ENCODE results near the gene TGIF2. TPM values are rescaled to one million over a fixed set of nuclear protein-coding genes. Genes with fewer than 3 reads are reported as not detected.

Gene TGIF2
- total and polyA plus RNA-seq, 2 of the 13 experiments (the other 11 are each of a cell fraction or from before 2014, with no cell fraction given), result 41.3 to 53.9 TPM

- TF ChIP-seq NFKB2 (CRISPR knock-in tag; IDR thresholded peaks at IDR 0.05; ENCODE audit: borderline replicate concordance) (no peak), ZNF614 (CRISPR knock-in tag; IDR thresholded peaks at IDR 0.05; ENCODE audit: borderline replicate concordance) (no peak), SP2 (CRISPR knock-in tag; IDR thresholded peaks at IDR 0.05) (no peak), SCMH1 (CRISPR knock-in tag; IDR thresholded peaks at IDR 0.05; ENCODE audit: borderline replicate concordance) (no peak), TCF7 (IDR thresholded peaks at IDR 0.05; ENCODE audit: low read depth) (no peak), CREB1 (IDR thresholded peaks at IDR 0.05) (peak; percentile 49; the same call in 1 of the 2 replicates), CREB1 (CRISPR knock-in tag; IDR thresholded peaks at IDR 0.05) (no peak), HDAC2 (CRISPR knock-in tag; IDR thresholded peaks at IDR 0.05) (no peak), JUNB (CRISPR knock-in tag; IDR thresholded peaks at IDR 0.05; ENCODE audit: borderline replicate concordance) (no peak), ZNF644 (CRISPR knock-in tag; IDR thresholded peaks at IDR 0.05; ENCODE audit: low read depth) (no peak), ZSCAN9 (CRISPR knock-in tag; IDR thresholded peaks at IDR 0.05; ENCODE audit: borderline replicate concordance) (no peak), HMGA1 (CRISPR knock-in tag; conservative IDR thresholded peaks at IDR 0.05) (no peak), RBFOX2 (IDR thresholded peaks at IDR 0.05; ENCODE audit: low read depth, low read length) (peak; percentile 25; the same call in 1 of the 2 replicates), KAT8 (CRISPR knock-in tag; IDR thresholded peaks at IDR 0.05) (no peak), ATF7 (IDR thresholded peaks at IDR 0.05) (peak; percentile 87), ATF7 (CRISPR knock-in tag; IDR thresholded peaks at IDR 0.05) (no peak), ZFP1 (CRISPR knock-in tag; IDR thresholded peaks at IDR 0.05) (no peak), MTA1 (CRISPR knock-in tag; IDR thresholded peaks at IDR 0.05; ENCODE audit: borderline replicate concordance) (no peak), ZNF468 (CRISPR knock-in tag; IDR thresholded peaks at IDR 0.05) (no peak), ZNF263 (CRISPR knock-in tag; IDR thresholded peaks at IDR 0.05) (no peak), HOXA7 (CRISPR knock-in tag; IDR thresholded peaks at IDR 0.05) (no peak)
- TF ChIP-seq, protein P1, sequence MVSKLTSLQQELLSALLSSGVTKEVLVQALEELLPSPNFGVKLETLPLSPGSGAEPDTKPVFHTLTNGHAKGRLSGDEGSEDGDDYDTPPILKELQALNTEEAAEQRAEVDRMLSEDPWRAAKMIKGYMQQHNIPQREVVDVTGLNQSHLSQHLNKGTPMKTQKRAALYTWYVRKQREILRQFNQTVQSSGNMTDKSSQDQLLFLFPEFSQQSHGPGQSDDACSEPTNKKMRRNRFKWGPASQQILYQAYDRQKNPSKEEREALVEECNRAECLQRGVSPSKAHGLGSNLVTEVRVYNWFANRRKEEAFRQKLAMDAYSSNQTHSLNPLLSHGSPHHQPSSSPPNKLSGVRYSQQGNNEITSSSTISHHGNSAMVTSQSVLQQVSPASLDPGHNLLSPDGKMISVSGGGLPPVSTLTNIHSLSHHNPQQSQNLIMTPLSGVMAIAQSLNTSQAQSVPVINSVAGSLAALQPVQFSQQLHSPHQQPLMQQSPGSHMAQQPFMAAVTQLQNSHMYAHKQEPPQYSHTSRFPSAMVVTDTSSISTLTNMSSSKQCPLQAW (CRISPR knock-in tag; IDR thresholded peaks at IDR 0.05), result no peak
- TF ChIP-seq, protein P2, sequence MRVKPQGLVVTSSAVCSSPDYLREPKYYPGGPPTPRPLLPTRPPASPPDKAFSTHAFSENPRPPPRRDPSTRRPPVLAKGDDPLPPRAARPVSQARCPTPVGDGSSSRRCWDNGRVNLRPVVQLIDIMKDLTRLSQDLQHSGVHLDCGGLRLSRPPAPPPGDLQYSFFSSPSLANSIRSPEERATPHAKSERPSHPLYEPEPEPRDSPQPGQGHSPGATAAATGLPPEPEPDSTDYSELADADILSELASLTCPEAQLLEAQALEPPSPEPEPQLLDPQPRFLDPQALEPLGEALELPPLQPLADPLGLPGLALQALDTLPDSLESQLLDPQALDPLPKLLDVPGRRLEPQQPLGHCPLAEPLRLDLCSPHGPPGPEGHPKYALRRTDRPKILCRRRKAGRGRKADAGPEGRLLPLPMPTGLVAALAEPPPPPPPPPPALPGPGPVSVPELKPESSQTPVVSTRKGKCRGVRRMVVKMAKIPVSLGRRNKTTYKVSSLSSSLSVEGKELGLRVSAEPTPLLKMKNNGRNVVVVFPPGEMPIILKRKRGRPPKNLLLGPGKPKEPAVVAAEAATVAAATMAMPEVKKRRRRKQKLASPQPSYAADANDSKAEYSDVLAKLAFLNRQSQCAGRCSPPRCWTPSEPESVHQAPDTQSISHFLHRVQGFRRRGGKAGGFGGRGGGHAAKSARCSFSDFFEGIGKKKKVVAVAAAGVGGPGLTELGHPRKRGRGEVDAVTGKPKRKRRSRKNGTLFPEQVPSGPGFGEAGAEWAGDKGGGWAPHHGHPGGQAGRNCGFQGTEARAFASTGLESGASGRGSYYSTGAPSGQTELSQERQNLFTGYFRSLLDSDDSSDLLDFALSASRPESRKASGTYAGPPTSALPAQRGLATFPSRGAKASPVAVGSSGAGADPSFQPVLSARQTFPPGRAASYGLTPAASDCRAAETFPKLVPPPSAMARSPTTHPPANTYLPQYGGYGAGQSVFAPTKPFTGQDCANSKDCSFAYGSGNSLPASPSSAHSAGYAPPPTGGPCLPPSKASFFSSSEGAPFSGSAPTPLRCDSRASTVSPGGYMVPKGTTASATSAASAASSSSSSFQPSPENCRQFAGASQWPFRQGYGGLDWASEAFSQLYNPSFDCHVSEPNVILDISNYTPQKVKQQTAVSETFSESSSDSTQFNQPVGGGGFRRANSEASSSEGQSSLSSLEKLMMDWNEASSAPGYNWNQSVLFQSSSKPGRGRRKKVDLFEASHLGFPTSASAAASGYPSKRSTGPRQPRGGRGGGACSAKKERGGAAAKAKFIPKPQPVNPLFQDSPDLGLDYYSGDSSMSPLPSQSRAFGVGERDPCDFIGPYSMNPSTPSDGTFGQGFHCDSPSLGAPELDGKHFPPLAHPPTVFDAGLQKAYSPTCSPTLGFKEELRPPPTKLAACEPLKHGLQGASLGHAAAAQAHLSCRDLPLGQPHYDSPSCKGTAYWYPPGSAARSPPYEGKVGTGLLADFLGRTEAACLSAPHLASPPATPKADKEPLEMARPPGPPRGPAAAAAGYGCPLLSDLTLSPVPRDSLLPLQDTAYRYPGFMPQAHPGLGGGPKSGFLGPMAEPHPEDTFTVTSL (CRISPR knock-in tag; IDR thresholded peaks at IDR 0.05; ENCODE audit: borderline replicate concordance), result no peak
- TF ChIP-seq, protein P3, sequence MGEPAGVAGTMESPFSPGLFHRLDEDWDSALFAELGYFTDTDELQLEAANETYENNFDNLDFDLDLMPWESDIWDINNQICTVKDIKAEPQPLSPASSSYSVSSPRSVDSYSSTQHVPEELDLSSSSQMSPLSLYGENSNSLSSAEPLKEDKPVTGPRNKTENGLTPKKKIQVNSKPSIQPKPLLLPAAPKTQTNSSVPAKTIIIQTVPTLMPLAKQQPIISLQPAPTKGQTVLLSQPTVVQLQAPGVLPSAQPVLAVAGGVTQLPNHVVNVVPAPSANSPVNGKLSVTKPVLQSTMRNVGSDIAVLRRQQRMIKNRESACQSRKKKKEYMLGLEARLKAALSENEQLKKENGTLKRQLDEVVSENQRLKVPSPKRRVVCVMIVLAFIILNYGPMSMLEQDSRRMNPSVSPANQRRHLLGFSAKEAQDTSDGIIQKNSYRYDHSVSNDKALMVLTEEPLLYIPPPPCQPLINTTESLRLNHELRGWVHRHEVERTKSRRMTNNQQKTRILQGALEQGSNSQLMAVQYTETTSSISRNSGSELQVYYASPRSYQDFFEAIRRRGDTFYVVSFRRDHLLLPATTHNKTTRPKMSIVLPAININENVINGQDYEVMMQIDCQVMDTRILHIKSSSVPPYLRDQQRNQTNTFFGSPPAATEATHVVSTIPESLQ (CRISPR knock-in tag; conservative IDR thresholded peaks at IDR 0.05), result no peak
Observed at GRCh38 chr20:36584018-36584481, 10.7 kb downstream of the TGIF2 start (continued).
